Effector memory CD4-positive, alpha-beta T cell (primary cell): Measurements from ENCODE around the gene PLEKHG1.

Source experiments
- DNase-seq, 3 donors: peaks; one replicate each; pipeline ENCODE4 v3.0.0-alpha.2; 2020
- H3K27ac ChIP-seq: 2 replicates; pipeline ENCODE4 v1.7.0; 2013; ENCODE audit warnings: mild to moderate bottlenecking, low read length, moderate library complexity; ENCODE audit not compliant: insufficient read depth, poor library complexity, severe bottlenecking
- H3K27me3 ChIP-seq: replicated peaks from 2 replicates; pipeline ENCODE4 v1.7.0; 2013; ENCODE audit warnings: mild to moderate bottlenecking, low read length; ENCODE audit not compliant: insufficient read depth, control insufficient read depth, poor library complexity, severe bottlenecking
- H3K36me3 ChIP-seq: 2 replicates; pipeline ENCODE4 v1.7.0; 2013; ENCODE audit warnings: mild to moderate bottlenecking, low read length, moderate library complexity; ENCODE audit not compliant: control insufficient read depth, insufficient read depth
- H3K4me1 ChIP-seq: 2 replicates; pipeline ENCODE4 v1.7.0; 2013; ENCODE audit warnings: low read length, mild to moderate bottlenecking; ENCODE audit not compliant: control insufficient read depth, insufficient read depth, poor library complexity, severe bottlenecking
- H3K4me3 ChIP-seq: 2 replicates; pipeline ENCODE4 v1.7.0; 2013; ENCODE audit warnings: low read length, low read depth, mild to moderate bottlenecking; ENCODE audit not compliant: insufficient read depth, poor library complexity, severe bottlenecking
- H3K9me3 ChIP-seq: 2 replicates; pipeline ENCODE4 v1.7.0; 2013; ENCODE audit warnings: mild to moderate bottlenecking, low read length, moderate library complexity; ENCODE audit not compliant: control insufficient read depth

Gene PLEKHG1

GRCh38 chr6:150587637-150588036 is 12.0 kb upstream of the PLEKHG1 start:
- no peaks in the 10 kb centered on the region for H3K9me3 ChIP-seq
- DNase-seq: no peak
- H3K4me1 ChIP-seq: no peaks in the 10 kb centered on the region
- H3K36me3 ChIP-seq: no peaks in the 10 kb centered on the region
- H3K27ac ChIP-seq: no peak overlapping the region
- no peak overlapping the region for H3K4me3 ChIP-seq
- no peaks in the 10 kb centered on the region for H3K27me3 ChIP-seq

DNA sequence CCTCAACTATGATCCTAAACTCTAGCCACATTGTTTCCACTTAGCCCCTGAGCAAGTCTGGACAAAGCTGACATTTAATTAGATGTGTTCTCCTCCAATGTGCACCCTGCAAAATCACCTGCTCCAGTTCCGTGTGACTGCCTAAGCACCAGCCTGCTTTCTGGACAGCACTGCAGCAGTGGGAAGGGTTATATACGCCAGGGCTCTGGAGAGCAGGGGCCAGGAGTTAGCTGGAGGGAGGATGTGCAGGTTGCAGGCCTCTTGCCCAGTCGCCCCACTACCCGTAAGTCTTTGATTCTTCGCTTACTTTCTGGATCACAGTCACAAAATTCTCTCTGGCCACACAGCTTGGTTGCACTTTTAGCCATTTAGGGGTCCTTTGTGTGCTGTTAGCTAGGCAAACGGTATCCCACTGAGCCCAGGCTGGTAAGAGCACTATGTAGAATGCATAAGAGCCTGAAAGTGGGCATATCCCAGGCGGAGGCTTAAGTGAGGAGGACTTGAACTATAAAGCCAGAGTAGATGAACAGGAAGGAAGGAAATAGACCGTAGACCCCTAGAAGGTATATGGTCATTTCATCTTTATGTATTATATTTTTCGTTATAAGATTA is 10.7 kb upstream of the PLEKHG1 start:
- no peaks in the 10 kb centered on the region for H3K27me3 ChIP-seq
- H3K4me1 ChIP-seq: no peaks in the 10 kb centered on the region
- no peak for DNase-seq
- no peak overlapping the region for H3K27ac ChIP-seq
- H3K4me3 ChIP-seq: no peak overlapping the region
- H3K9me3 ChIP-seq: no peaks in the 10 kb centered on the region
- H3K36me3 ChIP-seq: no peaks in the 10 kb centered on the region

- no peak for DNase-seq
- Histone ChIP-seq H3K4me1 (no peaks in the 10 kb centered on the region), H3K27me3 (no peaks in the 10 kb centered on the region), H3K9me3 (no peaks in the 10 kb centered on the region), H3K27ac (no peak overlapping the region), H3K4me3 (no peak overlapping the region), H3K36me3 (no peaks in the 10 kb centered on the region)
Measured at GRCh38 chr6:150589852-150590251, 9.8 kb upstream of the PLEKHG1 start.

DNA sequence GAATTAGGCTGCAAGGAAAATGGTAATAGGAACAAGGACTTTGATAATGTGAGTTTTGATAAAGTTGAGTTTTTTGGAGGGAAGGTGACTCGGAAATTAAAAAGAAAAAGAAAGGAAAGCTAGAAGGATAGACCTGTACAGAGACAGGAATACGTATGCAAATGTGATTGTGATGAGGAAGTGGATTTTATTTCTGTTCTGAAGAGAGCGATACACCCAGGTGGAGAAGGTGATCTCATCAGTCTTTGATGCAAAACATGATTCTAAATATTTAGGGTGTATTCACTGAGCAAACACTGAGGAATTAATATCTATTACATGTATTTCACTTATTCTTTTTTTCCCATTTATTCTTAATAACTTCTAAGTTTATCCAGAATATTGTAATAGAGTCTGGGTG is 9.2 kb upstream of the PLEKHG1 start:
- no peak overlapping the region for H3K4me3 ChIP-seq
- no peaks in the 10 kb centered on the region for H3K4me1 ChIP-seq
- H3K27me3 ChIP-seq: no peaks in the 10 kb centered on the region
- DNase-seq: no peak
- no peaks in the 10 kb centered on the region for H3K36me3 ChIP-seq
- no peak overlapping the region for H3K27ac ChIP-seq
- H3K9me3 ChIP-seq: no peaks in the 10 kb centered on the region

- Histone ChIP-seq H3K27ac (no peak overlapping the region), H3K36me3 (no peaks in the 10 kb centered on the region), H3K27me3 (no peaks in the 10 kb centered on the region), H3K9me3 (no peaks in the 10 kb centered on the region), H3K4me1 (no peaks in the 10 kb centered on the region), H3K4me3 (no peak overlapping the region)
- DNase-seq: no peak
Measured at GRCh38 chr6:150592377-150592995, 7.2 kb upstream of the PLEKHG1 start.

DNA sequence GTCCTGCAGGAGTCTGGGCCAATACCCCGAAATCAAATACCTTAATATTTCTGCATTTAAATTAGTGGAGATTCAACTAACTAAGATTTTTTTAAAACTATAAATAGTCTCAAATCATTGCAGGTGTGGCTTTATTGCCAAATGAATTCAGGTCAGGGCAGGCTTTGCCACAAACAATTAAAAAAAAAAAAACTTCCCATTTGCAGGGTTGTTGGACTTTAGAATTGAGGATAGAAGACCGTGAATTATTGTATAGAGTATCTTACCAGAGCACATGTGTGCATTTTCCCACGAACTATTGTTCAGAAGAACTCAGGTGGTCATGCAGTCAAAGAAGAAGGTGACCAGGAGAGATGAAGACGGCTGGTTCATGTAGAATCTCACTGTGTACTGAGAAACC is 6.6 kb upstream of the PLEKHG1 start:
- H3K36me3 ChIP-seq: no peaks in the 10 kb centered on the region
- no peaks in the 10 kb centered on the region for H3K27me3 ChIP-seq
- no peak for DNase-seq
- no peaks in the 10 kb centered on the region for H3K9me3 ChIP-seq
- no peak overlapping the region for H3K4me3 ChIP-seq
- no peak overlapping the region for H3K27ac ChIP-seq
- H3K4me1 ChIP-seq: no peaks in the 10 kb centered on the region

GRCh38 chr6:150596439-150596838 is 3.2 kb upstream of the PLEKHG1 start:
- no peak overlapping the region for H3K4me3 ChIP-seq
- H3K27ac ChIP-seq: no peak overlapping the region
- H3K27me3 ChIP-seq: peaks cover under 1% of the 10 kb centered on the region
- H3K9me3 ChIP-seq: no peaks in the 10 kb centered on the region
- no peak for DNase-seq
- H3K4me1 ChIP-seq: peaks cover 14% of the 10 kb centered on the region
- no peaks in the 10 kb centered on the region for H3K36me3 ChIP-seq

GRCh38 chr6:150598401-150598800 is 1.3 kb upstream of the PLEKHG1 start:
- H3K27me3 ChIP-seq: peaks cover 5% of the 10 kb centered on the region
- H3K4me1 ChIP-seq: peaks cover 14% of the 10 kb centered on the region
- DNase-seq: no peak
- H3K4me3 ChIP-seq: no peak overlapping the region
- no peaks in the 10 kb centered on the region for H3K36me3 ChIP-seq
- no peaks in the 10 kb centered on the region for H3K9me3 ChIP-seq
- H3K27ac ChIP-seq: no peak overlapping the region

DNA sequence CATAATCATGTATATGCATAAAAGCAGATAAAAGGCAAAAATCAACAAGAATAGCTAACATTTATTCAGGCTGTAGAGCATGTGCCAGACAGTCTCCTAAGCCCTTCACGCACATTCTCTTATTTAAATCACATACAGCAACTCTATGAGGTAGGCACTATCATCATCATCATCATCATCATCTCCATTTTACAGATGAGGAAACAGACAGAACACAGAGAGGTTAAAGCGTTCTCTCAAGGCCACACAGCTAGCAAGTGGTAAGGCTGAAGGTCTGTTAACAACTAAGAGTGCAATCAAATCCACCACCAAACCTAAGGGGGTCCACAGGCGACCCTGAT is 857 bp upstream of the PLEKHG1 start:
- Histone ChIP-seq H3K27me3 (peaks cover 5% of the 10 kb centered on the region), H3K27ac (no peak overlapping the region), H3K4me3 (no peak overlapping the region)

GRCh38 chr6:150600010-150600300 is 270 bp downstream of the PLEKHG1 start:
- Histone ChIP-seq H3K4me3 (peak overlapping the region; percentile 68), H3K9me3 (no peaks in the 10 kb centered on the region), H3K4me1 (peaks cover 14% of the 10 kb centered on the region), H3K27ac (peak overlapping the region; percentile 53), H3K27me3 (peaks cover 5% of the 10 kb centered on the region), H3K36me3 (no peaks in the 10 kb centered on the region)
- DNase-seq: no peak

More for the DNA sequence above, 857 bp upstream of the PLEKHG1 start:
- Histone ChIP-seq H3K9me3 (no peaks in the 10 kb centered on the region), H3K4me1 (peaks cover 14% of the 10 kb centered on the region), H3K36me3 (no peaks in the 10 kb centered on the region)
- no peak for DNase-seq
